WTC11 (cell line): Measurements from ENCODE around the gene ZNF506.

Experiments used
- ATF2 ChIP-seq: sonication (generic); formaldehyde crosslinking; IDR thresholded peaks from 2 replicates; pipeline ENCODE4 v1.8.1; 2022; ENCODE audit warnings: low read depth, missing genetic modification reagents, borderline replicate concordance
- CTCF ChIP-seq: fragments of 200-600 bp; IDR thresholded peaks from 2 replicates; pipeline ENCODE4 v1.8.0; 2022; ENCODE audit warnings: antibody characterized with exemption
- E2F1 ChIP-seq: sonication (generic); formaldehyde crosslinking; IDR thresholded peaks from 2 replicates; pipeline ENCODE4 v1.8.0; 2022; ENCODE audit warnings: mild to moderate bottlenecking, missing genetic modification reagents
- E2F5 ChIP-seq: sonication (generic); formaldehyde crosslinking; IDR thresholded peaks from 2 replicates; pipeline ENCODE4 v1.8.1; 2022; ENCODE audit warnings: mild to moderate bottlenecking, moderate library complexity, missing genetic modification reagents
- MAX ChIP-seq: sonication (generic); formaldehyde crosslinking; IDR thresholded peaks from 2 replicates; pipeline ENCODE4 v1.8.0; 2022; ENCODE audit warnings: mild to moderate bottlenecking, missing genetic modification reagents
- MXD4 ChIP-seq: fragments of 250-450 bp; sonication (Bioruptor Pico); IDR thresholded peaks from 2 replicates; pipeline ENCODE4 v1.8.0; 2021; ENCODE audit warnings: mild to moderate bottlenecking, moderate library complexity, borderline replicate concordance
- SP1 ChIP-seq: sonication (generic); formaldehyde crosslinking; conservative IDR thresholded peaks from 2 replicates; pipeline ENCODE4 v1.8.1; 2022; ENCODE audit warnings: missing genetic modification reagents
- ZBTB21 ChIP-seq: sonication (generic); formaldehyde crosslinking; IDR thresholded peaks from 2 replicates; pipeline ENCODE4 v1.8.1; 2023; ENCODE audit warnings: mild to moderate bottlenecking, missing genetic modification reagents, borderline replicate concordance
- ZNF532 ChIP-seq: fragments of 250-450 bp; sonication (Bioruptor Pico); IDR thresholded peaks from 2 replicates; pipeline ENCODE4 v1.9.0; 2021; ENCODE audit warnings: mild to moderate bottlenecking, borderline replicate concordance

GRCh38 chr19:19820774-19821320, 703 bp downstream of the ZNF506 start:
- no peak for TF ChIP-seq CTCF
- no peak for TF ChIP-seq SP1 (CRISPR knock-in tag)
- TF ChIP-seq E2F5 (CRISPR knock-in tag) = no peak
- no peak for TF ChIP-seq ZNF532 (CRISPR knock-in tag)
- no peak for TF ChIP-seq MAX
- no peak for TF ChIP-seq ATF2 (CRISPR knock-in tag)
- TF ChIP-seq E2F1 (CRISPR knock-in tag) = no peak
- TF ChIP-seq MXD4 (CRISPR knock-in tag) = no peak
- TF ChIP-seq ZBTB21 (CRISPR knock-in tag) = no peak
